Fibroblast of lung (primary cell): ENCODE results near the gene KIF26B.

Source experiments
- CTCF ChIP-seq, 2 donors: IDR thresholded peaks in 1 of 2; conservative IDR thresholded peaks in 1 of 2; 1 replicate in 1 of 2; 2 replicates in 1 of 2; pipeline ENCODE4 v1.5.1; 2011 to 2012; ENCODE audit warnings: low read length in 2 of 2, control low read depth in 1 of 2, inconsistent platforms in 1 of 2, low read depth in 1 of 2, mild to moderate bottlenecking in 1 of 2
- EZH2 ChIP-seq: IDR thresholded peaks from 2 replicates; pipeline ENCODE4 v1.5.1; 2012; ENCODE audit warnings: low read length, control low read depth, mild to moderate bottlenecking; ENCODE audit errors: missing control alignments

GRCh38 chr1:245690156-245690690, 535.4 kb downstream of the KIF26B start:
- TF ChIP-seq CTCF (conservative IDR thresholded peaks at IDR 0.05 in 1 of 2, IDR thresholded peaks at IDR 0.05 in 1 of 2; ENCODE audit: low read depth in 1 of 2, low read length in 2 of 2): no peak
- no peak for TF ChIP-seq EZH2
